ENCODE data around the gene ZNF423. TPM values are rescaled to one million over a fixed set of nuclear protein-coding genes. Genes with fewer than 3 reads are reported as not detected.

ZNF423 gene
- total RNA-seq, 1 donor from 2014 or later, result 7.3 TPM

DNA sequence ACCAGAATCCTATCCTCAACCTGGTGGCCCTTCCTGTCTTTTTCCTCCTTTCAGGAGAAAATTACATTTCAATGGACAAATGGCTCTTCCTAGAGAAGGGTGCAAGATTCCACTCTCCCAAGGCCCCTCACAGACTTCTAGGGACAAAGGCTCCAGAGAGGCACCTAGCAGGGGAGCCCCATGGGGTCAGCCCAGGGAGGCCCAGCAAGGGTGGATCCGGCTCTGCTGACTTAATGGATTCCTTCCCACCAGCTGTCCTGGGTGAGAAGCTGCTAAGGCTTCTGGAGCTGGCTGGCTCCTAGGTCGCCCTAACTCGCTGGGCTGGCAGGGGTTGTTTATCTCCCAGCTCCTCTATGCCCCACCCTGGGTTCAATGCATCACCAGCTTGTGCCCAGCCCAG lies 152.4 kb downstream of the ZNF423 start:
- DNase-seq (ENCODE audit: low spot score in 2 of 2), result no peak
- no peak for FAIRE-seq

DNA sequence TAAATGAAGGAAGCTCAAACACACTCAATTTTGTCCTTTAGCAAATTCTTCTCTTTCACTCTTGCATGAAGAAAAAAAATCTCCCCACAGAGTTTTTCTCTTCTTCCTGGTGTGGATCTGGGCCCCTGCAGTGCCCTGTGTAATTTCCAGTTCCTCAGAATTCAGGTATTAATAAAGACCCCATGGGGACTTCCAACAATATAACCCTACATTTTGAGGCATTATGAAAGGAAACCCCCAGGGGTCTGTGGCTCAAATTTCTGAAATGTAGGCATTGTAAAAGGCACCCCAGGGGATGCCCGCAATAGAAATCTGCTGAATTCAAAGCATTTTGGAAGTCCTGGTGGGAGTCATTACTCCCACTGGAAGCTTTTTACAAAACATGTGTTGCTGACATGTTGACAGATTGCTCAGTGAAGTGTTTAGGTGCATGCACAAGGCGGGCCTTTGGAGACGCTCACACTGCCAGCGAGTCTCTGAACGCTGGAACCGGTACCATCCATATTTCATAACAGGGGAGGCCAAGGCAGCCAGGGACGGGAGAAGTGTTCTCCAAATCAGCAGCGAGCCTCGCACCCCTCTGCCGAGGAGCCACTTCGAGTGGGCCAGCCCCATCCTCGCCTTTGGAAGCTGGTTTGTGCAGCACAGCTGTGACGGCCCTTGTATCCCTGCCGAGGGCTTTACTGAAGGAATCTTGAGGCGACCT lies 154.0 kb downstream of the ZNF423 start:
- DNase-seq (ENCODE audit: low spot score in 2 of 2) (peak in 1 of 2 donors; percentile 42), FAIRE-seq (no peak)

DNA sequence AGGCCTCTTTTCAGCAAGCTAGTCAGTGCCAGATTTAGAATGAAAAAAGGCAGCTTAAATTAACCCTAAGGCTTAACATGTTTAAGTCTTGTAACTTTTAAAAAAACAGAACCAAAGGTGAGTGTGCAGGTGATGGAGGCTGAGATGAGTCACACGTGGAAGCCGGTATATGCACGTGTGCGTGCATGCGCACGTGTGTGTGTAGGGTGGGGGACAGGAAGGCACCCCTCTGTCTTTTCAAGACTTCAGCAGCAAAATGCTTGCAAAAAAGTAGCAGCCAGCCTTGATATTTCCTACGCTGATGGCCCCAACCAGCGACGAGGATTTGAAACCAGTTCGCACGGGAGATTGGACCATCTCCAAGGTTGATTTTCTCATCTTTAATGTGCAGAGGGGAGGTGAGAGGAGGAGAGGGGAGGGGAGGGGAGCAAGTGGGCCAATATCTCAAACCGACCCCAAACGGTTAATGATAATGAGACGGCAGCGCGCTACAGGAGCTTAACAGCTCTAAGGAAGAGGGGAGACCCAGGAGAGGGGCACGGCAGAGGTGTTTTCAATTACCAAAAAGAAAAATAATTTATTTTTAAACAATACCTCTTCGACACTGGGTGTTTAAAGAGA lies 154.7 kb downstream of the ZNF423 start:
- DNase-seq (ENCODE audit: low spot score in 2 of 2), result no peak
- no peak for FAIRE-seq

DNA sequence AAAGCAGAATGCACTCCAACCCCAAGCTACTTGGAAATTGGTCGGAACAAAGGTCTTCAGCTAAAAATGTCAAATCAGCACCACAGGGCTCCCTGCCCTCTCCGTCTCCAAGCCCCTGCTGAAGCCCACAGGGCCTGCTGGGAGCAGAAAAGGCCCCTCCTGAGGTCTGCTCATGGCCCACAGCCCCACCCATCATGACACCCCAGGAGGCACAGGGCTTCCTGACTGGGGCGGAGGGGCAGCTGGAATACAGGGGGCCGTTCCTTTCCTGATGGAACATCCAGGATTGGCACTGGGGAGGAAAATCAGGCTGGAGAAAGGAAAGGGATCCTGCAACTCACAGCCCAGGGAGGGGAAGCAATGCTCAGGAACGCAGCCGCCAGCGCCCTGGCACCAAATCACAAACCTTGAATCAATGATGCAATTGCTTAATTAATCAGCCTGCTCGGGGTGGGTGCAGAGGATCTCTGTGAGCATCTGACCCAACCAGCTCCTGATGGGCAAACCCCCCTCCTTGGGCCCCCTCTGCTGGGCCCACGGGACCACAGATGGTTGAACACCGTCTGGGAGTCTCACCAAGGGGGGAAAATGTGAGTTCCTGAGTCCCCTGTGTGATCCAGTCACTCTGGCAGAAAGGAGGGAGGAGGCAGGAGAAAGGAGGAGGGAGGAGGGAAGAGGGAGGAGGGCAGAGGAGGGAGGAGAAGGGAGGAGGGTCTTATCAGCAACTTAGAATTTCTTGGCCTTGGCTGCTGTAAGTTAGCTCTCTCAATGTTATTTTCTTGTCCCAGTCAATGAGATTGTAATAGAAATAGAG lies 155.5 kb downstream of the ZNF423 start:
- no peak for FAIRE-seq
- DNase-seq (ENCODE audit: low spot score in 2 of 2), result no peak

DNA sequence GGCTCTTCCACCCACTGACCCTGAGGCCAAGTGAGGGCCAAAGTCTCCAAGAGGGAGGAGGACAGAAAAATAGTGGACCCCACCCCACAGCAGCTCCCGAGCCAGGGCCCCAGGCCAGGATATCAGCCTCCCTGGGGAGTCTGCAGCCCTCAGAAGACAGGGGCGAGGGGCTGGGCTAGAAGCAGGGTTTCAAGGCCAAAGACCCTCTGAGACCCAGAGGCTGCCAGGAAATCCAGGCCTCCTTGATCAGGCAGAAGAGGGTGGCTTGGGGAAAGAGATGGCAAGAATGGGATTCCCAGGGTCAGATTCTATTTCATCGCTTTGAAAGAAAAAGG lies 156.1 kb downstream of the ZNF423 start:
- DNase-seq (ENCODE audit: low spot score in 2 of 2), result no peak
- no peak for FAIRE-seq

DNA sequence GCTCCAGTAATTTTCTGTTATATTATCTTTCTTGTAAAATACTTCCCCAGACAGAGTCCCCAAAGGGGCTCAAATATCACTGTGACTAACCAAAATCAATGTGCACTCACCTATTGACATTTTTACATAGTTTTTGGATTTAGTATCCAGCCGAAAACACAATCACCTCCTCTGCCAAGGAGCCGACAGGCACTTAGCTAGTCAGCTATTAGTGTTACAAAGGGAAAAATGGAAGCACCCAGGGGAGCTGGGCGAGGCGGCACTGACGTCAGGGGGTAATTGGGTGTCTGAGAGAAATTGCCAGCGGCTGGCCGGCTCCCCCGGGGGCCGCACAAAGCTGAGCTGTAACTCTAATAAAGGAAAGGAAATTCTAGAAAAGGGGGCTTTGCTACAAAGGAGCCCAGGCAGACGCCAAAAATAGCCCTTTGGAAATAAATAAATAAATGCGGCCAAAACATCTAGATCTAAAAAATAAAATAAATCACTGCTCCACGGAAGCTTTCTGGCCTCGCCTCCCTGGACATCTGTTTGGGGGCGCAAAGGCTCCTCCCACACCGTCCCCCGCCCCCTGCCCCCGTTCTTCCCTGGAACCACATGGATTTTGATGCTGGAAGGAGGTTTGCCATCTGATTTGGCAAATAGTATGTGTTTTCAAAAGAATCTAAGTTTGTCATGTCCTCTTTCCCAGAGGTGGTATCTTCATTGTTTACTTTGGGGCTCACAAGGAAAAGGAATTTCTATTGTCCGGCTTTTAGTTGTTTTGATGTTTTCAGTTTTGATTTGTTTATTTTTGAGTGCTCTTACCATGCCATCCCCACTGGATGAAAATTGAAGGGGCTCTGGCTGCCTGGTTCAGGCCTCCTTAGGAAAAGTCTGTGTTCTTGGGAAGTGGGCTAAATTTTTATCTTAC lies 156.7 kb downstream of the ZNF423 start:
- no peak for FAIRE-seq

DNA sequence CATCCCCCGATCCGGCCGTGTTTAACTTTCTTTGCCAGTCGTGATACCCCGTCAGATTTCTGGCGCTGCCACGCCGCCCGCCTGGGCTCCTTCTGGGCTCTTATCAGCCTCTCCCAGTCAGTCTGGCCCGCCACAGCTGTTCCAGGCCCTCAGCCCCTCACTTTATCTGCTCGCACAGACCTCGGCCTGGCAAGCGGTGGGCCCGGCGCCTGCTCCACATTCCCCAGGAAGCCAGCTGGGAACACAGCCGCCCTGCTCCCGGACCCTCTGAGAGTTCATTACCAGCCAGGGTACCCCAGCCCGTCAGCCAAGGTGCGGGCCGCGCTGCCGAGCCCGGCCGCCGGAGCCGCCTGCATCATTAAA lies 157.5 kb downstream of the ZNF423 start:
- FAIRE-seq (no peak), DNase-seq (ENCODE audit: low spot score in 2 of 2) (no peak)

More for the DNA sequence above, 156.7 kb downstream of the ZNF423 start:
- no peak for DNase-seq (ENCODE audit: low spot score in 2 of 2)

DNA sequence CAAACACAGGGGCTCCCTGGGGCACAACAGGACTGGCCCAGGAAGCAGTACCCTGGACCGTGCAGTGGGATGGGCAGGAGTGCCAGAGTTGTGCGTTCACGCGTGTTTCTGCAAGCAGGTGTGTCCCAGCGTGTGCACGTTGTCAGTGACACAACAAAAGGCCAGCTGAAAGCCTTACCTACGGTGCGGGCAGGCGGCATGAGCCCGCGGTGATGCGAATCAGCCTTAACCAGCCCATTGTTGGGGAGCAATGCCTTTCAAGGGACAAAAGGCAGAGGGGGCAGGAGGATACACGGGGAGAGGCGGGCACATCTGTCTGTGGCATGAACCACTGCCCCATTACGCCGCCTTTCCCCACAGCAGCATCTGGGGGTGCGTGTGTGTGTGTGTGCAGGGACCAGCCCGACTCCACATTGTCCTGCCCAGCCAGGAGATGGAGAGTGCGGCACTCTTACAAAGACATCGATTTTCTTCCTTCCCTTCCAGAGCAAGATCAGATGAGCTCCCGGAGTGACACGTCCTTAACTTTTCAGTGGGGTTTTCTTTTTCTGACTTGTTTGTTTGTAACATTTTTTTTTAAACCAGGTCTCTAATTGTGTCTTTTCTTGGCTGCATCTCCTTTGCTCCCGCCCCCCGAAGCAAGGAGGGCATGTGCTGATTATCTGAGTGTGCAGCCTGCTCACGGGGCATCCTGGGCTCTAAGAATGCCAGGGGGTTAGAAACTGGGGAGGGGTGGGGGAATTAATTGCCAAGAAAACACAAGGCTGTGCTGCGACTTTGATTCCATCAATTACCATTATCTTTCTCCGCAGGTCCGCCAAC lies 158.1 kb downstream of the ZNF423 start:
- no peak for DNase-seq (ENCODE audit: low spot score in 2 of 2)
- FAIRE-seq, result no peak

DNA sequence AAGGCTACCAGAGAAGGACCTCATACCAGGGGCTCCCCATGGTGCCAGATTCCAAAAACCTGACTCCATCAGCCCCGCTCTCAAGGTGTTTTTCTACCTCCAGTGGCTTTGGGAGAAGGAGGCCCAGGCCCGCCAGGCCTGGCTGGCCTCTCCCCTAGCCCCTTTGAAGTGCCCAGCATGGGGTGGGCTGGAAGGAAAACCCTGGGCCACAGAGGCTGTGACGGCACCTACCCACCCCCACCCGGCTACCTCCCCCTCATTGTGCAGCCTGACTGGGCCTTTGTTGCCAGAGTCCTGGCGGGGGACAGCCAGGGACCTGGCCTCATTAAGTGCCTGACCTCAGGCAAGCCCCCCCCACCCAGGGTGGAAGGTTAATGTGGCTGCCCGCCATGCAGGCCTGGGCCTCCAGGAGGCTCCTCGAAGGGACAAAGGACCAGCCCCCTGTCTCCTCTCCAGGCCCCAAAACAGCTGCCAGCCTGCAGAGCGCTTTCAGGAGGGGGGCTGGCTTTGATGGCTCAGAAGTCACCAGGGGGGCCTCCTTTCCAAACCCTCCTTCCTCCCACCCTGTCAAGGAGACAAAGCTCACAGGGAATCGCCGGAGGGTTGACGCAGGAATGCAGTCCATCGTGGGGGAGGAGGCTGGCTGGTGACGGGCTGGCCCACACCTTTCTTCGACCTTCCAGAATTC lies 159.4 kb downstream of the ZNF423 start:
- no peak for DNase-seq (ENCODE audit: low spot score in 2 of 2)
- FAIRE-seq, result no peak

DNA sequence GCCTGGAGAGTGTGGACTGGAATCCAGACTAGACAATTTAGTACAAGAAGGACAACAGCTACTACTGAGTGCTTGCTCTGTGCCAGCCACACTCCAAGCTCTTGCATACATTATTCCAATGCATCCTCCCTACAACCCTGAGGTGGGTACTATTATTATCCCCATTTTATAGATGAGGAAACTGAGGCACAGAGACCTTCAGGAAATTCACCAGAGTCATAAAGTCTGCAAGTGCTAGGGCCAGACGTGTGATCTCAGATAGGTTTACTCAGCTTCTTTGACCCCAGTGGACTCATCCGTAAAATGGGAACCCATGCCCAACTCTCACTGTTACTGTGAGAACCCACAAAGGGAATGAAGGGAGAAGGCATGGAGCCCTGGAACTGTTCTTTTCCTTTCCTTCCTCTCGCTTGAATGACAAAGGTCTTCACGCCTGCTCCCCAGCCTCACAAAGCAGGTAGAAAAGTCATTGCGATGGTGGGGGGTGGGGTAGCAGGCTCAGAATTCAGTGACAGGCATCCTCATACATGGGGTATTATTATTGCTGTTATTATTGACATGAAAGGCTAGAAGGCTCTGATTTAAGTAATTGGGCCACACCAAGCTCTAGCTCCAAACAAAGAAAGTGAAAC lies 160.0 kb downstream of the ZNF423 start:
- DNase-seq (ENCODE audit: low spot score in 2 of 2) (no peak), FAIRE-seq (no peak)

DNA sequence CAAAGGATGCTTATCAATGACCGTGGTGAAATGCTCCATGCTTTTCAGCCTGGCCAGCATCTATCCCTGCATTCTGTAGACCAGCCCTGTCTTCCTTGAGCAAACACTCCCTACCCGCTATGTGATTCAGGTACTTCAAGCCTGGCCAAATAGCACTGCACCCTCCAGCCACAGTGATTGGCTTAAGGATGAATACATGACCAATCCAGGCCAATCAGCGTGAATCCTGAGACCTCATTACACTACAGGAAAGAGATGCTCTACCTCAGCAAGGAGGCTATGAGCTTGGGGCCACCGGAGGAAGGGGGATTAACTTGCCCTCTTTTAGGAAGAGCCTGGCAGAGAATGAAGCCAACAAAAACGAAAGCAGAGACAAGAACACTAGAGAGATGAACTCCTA lies 162.5 kb downstream of the ZNF423 start:
- DNase-seq (ENCODE audit: low spot score in 2 of 2) (no peak), FAIRE-seq (no peak)

DNA sequence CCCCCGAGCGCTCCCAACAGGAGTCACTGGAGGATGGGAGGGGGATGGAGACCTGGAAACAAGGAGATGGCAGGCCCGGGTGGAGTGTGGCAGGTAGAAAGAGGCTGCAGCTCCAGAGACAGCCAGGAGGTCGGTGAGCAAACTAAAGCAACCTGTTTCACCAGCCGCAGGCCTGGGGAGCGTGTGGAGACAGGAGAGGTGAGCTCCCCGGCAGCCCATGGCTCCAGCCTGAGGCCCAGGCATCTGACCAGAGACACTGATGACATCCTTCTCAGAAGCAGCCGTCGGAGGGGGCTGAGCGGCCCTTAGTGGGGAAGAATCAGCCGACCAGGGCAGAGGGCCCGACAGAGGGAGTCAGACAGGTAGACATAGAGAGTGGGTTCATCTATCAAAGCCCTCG lies 165.1 kb downstream of the ZNF423 start:
- FAIRE-seq, result no peak
- DNase-seq (ENCODE audit: low spot score in 2 of 2), result no peak

DNA sequence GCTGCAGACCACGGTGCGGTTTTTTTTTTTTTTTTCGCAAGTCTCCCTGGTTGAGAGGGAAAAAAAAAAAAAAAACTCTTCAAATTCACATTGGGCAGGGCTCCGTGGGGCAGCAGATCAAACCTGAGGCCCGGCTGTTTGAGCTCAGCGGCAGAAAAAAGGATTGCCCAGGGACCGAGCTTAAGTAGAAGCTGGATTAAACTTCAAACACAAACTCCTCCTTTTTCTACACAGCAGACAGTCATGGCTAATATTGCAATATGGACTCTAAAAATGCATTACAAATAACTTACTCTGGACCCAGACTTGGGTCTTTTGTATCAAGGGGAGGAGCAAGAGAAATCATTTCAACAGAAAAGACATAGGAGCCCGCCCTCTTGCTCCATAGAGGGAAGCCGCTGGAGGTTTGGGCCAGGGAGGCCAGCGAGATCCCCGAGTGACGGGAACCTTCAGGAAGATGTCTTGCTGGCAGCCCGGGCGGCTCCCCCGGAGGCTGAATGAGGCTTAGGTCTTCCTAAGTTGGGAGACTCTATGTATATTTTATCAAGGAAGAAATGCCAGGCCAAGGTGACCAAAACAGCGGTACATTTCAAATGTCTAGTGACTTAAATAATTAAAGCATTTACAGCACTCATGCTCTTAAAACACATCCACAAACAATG lies 167.7 kb downstream of the ZNF423 start:
- no peak for FAIRE-seq
- DNase-seq (ENCODE audit: low spot score in 2 of 2), result no peak

DNA sequence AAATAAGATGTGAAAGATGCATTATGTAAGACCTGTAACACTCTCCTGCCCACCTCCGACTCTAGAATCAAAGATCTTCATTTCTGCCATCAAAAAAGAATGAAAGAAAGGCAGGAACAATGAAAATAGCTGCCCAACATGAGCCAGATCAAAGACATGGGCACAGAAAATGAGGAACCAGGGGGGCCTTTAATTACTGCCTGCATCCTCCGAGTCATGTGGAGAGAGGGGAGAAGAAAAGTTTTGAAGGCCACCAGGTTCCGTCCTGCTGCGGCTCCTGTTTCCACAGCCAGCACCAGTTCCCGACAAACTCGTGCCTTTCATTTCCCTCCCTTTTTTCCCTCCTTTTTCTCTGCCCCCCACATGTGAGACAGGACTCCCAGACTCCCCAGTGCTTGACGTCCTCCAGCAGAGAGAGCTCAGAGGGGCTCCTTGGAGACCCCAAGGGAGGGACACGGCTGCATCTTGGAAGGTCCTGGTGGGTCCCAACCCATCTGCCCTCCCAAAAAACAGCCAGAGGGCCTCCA lies 168.4 kb downstream of the ZNF423 start:
- FAIRE-seq (no peak), DNase-seq (ENCODE audit: low spot score in 2 of 2) (no peak)

DNA sequence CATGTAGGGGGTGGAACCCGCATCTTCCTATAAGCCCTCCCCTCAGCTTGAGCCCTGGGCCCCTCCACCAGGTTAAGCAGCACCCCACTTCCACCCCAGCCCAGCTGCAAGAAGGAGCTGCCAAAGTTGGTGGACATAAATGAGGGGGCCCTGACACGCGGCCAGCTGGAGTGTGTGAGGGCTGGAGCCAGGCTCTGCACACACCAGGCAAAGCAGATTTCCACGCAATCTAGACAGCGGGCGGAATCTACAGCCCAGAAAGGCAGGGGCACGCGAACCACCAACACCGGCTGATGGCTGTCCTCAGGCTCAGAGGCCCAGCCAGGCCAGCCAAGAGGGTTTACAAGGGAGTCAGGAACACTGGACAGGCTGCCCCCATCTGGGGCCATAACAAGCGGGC lies 171.2 kb downstream of the ZNF423 start:
- FAIRE-seq (no peak), DNase-seq (ENCODE audit: low spot score in 2 of 2) (no peak)

DNA sequence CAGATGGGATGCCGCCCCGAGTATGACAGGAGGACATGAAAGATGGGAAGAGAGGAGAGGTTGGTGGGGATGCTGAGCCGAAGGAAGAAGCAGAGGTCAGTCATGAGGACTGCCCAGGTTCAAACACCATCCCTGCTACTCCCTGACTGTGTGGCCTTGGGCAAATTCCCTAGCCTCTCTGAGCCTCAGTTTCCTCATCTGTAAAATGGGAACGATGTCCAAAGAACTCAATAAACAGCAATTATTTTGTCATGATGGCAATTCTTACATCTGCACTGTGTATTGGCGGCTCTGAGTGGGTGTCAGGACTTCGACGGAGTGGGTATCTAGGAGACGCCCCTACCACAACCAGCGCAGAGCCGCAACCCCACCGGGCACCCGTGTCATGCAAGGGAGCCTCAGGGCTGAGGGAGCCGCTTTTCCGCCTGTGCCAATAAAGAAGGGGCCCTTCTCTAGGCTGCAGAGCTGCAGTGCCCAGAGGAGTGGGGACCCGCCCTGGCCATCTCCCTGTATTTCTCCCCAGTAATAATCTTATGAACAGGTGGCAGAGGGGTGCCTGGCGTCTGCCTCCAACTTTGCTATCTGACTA lies 173.2 kb downstream of the ZNF423 start:
- no peak for DNase-seq (ENCODE audit: low spot score in 2 of 2)
- FAIRE-seq, result no peak

DNA sequence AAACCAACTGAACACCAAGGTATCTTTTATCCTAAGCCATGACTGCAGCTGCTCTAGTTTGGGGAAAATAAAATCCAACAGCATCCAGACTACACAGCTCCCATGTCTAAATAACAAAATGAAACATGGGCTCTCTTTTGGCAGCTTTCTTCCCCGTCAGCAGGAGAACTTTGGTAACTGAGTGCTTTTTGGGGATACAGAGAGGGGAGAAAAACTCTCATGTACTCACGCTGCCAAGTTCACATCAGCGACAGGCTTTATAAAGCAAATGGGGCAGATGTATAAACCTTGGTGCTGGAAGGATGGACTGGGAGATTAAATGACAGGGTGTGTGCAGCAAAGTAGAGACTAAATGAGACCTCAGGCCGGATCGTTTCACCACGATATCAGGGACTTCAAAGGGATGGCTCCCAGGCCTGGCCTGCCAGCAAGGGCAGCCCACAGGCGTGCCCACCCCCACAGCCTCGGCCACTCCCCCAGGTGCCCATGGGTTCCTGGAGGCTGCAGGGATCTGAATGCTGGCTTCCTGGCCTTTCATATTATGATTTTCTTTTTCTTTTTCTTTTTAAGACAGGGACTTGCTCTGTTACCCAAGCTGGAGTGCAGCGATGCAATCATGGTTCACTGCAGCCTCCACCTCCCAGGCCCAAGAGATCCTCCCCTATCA lies 174.6 kb downstream of the ZNF423 start:
- DNase-seq (ENCODE audit: low spot score in 2 of 2) (no peak), FAIRE-seq (no peak)
